CD4-positive, alpha-beta T cell treated with Interleukin-17A for 1 hour (primary cell): ENCODE measurements around the gene ITIH1.
"Not testable (repeated sequence)": the region's sequence is repeated elsewhere in the genome, so short reads cannot be mapped to it uniquely, and the experiment has no call there.

Experiments
- DNase-seq: peaks from one replicate; pipeline ENCODE4 v3.0.0-alpha.2; 2020

The ITIH1 gene

GRCh38 chr3:52777127-52777958 lies at the start of gene ITIH1:
ITIH1 (plus strand) TSS chr3:52777599; CDS start chr3:52777616, 17 bp downstream.
- DNase-seq: no peak

- DNase-seq: not testable (repeated sequence)
Measured at GRCh38 chr3:52728753-52729152, 48.6 kb upstream of the ITIH1 start.

- no peak for DNase-seq
Measured at GRCh38 chr3:52730681-52731080, 46.7 kb upstream of the ITIH1 start.

GRCh38 chr3:52731590-52731989 lies 45.8 kb upstream of the ITIH1 start:
- DNase-seq: no peak

- DNase-seq: no peak
Measured at GRCh38 chr3:52733256-52733891, 44.0 kb upstream of the ITIH1 start.

GRCh38 chr3:52739730-52740129 lies 37.7 kb upstream of the ITIH1 start:
- no peak for DNase-seq

- peak; percentile 50 for DNase-seq
Measured at GRCh38 chr3:52742418-52743041, 34.9 kb upstream of the ITIH1 start.

- DNase-seq: no peak
Measured at GRCh38 chr3:52743152-52743551, 34.2 kb upstream of the ITIH1 start.

GRCh38 chr3:52743721-52744120 lies 33.7 kb upstream of the ITIH1 start:
- DNase-seq: no peak

GRCh38 chr3:52752045-52752660 lies 25.2 kb upstream of the ITIH1 start:
- DNase-seq: no peak

- DNase-seq: no peak
Measured at GRCh38 chr3:52754373-52754772, 23.0 kb upstream of the ITIH1 start.

- DNase-seq: no peak
Measured at GRCh38 chr3:52756141-52756540, 21.3 kb upstream of the ITIH1 start.

GRCh38 chr3:52763466-52763865 lies 13.9 kb upstream of the ITIH1 start:
- DNase-seq: no peak

- DNase-seq: no peak
Measured at GRCh38 chr3:52769786-52770455, 7.5 kb upstream of the ITIH1 start.

- peak; percentile 88 for DNase-seq
Measured at GRCh38 chr3:52770496-52771333, 6.7 kb upstream of the ITIH1 start, which contains the start of gene NEK4. NEK4 (minus strand) TSS chr3:52770940; CDS start chr3:52770746, 194 bp downstream.

- no peak for DNase-seq
Measured at GRCh38 chr3:52771334-52771681, 6.1 kb upstream of the ITIH1 start.

- DNase-seq: no peak
Measured at GRCh38 chr3:52771702-52772101, 5.7 kb upstream of the ITIH1 start.

- no peak for DNase-seq
Measured at GRCh38 chr3:52773361-52774065, 3.9 kb upstream of the ITIH1 start.

GRCh38 chr3:52774066-52774713 lies 3.2 kb upstream of the ITIH1 start:
- DNase-seq: no peak
